ENCODE data around the gene GPR153. TPM values are rescaled to one million over a fixed set of nuclear protein-coding genes. Genes with fewer than 3 reads are reported as not detected.
A peak's percentile ranks its signal among the peaks of the same experiment; 100 is the strongest.

GPR153 gene
- polyA plus RNA-seq, 1 experiment = 9.0 TPM

DNA sequence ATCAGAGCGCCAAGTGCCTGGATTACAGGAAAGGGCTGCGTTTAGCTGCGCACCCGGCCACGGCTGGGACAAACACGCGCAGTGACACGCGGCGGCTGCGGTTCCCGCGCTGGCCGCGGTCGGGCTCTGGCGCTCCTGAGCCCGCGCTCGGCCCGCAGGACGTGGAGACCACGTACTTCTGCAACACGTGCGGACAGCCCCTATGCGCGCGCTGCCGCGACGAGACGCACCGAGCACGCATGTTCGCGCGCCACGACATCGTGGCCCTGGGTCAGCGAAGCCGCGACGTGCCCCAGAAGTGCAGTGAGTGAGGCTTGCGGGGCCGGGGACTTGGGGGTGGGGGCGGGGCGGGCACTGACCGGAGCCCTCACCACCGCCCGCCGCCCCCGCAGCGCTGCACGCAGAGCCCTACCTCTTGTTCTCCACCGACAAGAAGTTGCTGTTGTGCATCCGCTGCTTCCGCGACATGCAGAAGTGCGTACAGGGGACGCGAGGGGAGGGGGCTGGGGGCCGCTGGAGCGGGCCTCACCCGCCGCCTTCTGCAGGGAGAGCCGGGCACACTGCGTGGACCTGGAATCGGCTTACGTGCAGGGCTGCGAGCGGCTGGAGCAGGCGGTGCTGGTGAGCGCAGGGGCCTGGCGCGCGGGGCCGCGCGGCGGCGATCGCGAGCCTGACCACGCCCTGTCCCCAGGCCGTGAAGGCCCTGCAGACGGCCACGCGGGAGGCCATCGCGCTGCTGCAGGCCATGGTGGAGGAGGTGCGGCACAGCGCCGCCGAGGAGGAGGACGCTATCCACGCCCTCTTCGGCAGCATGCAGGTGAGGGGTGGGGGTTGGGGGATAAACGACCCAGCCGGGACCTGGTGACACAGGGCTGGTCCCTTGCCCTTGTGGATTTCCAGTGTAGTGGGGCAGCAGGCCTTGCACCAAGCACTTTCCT is 51.9 kb downstream of the GPR153 start:
- ChIA-PET CTCF (interaction anchor here (1.1 to 1.7 kb wide), 6 partner anchors 9 to 123 kb away, joined by 3 to 5 read pairs (median 4); partner anchors contain the start of gene HES3), POLR2A (no interaction called here)
- no peaks in the 10 kb centered on the region for H3K27me3 ChIP-seq (ENCODE audit: control insufficient read depth, insufficient read depth, low read length)
- peak overlapping the region; percentile 21 for H3K4me3 ChIP-seq (ENCODE audit: low read depth, low read length)
- TF ChIP-seq, protein P1, sequence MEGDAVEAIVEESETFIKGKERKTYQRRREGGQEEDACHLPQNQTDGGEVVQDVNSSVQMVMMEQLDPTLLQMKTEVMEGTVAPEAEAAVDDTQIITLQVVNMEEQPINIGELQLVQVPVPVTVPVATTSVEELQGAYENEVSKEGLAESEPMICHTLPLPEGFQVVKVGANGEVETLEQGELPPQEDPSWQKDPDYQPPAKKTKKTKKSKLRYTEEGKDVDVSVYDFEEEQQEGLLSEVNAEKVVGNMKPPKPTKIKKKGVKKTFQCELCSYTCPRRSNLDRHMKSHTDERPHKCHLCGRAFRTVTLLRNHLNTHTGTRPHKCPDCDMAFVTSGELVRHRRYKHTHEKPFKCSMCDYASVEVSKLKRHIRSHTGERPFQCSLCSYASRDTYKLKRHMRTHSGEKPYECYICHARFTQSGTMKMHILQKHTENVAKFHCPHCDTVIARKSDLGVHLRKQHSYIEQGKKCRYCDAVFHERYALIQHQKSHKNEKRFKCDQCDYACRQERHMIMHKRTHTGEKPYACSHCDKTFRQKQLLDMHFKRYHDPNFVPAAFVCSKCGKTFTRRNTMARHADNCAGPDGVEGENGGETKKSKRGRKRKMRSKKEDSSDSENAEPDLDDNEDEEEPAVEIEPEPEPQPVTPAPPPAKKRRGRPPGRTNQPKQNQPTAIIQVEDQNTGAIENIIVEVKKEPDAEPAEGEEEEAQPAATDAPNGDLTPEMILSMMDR (IDR thresholded peaks at IDR 0.05; ENCODE audit: insufficient read depth, low read depth, low read length) = peak; percentile 34
- no peak for DNase-seq (ENCODE audit: low read depth)
- peaks cover 12% of the 10 kb centered on the region for H3K36me3 ChIP-seq (ENCODE audit: control insufficient read depth, insufficient read depth, low read length)

DNA sequence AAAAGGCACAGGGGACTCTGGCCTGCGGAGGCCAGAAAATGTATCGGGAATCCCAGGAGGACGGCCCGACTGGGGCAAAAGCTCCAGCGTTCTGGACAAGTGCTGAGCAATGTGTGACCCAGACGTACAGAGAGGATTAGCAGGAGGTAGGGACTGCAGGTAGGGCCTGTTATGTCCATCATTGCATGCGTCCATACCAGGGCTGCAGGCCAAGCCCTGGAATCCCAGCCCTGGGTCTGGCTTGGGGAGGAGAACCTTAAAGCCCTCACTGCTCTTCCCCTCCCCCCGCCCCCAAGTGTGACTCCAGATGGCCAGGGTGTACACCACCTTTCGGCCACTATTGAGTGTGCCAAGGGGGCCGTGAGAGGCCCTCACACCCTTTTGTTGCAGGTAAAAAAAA is 53.0 kb downstream of the GPR153 start:
- DNase-seq (ENCODE audit: low read depth) = no peak
- CTCF ChIA-PET = interaction anchor here (0.9 to 1.7 kb wide), 4 partner anchors 10 to 124 kb away, joined by 3 to 4 read pairs (median 3); no protein-coding TSS in a partner anchor

DNA sequence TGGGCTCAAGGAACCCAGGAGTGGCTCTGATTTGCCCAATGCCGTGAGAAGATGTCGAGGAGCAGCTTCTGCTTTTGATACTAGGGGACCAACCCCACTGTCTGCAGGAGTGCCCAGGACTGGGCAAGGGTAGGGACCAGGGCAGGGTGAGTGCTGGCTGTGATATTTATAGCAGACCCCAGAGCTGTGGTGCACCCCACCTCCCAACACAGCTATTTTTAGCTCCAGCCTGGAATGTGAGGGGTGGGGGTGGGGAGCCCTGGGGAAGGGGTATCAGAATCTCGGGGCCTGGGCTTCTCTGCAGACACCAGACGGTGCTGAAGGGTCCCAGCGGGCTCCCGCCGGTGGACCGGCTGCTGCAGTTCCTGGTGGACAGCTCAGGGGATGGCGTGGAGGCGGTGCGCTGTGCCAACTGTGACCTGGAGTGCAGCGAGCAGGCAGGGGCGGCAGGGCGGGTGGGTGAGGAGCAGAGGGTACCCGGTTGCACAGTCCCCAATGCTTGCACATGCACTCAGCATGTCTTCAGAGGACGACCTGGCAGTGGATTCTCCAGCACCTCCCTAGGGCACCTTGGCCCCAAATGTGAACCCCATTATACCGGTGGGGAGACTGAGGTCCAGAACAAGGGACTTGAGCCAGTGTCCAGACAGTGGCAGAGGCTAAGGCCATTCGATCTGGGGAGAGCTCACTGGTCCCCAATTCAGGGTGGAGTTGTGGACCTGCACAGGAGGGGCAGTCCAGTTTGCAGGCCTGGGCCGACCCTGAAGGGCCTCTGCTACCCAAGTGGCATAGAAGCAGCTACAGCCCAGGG is 53.6 kb downstream of the GPR153 start:
- H3K4me3 ChIP-seq (ENCODE audit: low read depth, low read length) = peak overlapping the region; percentile 64
- no peak for DNase-seq (ENCODE audit: low read depth)
- H3K36me3 ChIP-seq (ENCODE audit: control insufficient read depth, insufficient read depth, low read length) = peaks cover 11% of the 10 kb centered on the region
- TF ChIP-seq, protein P1 (IDR thresholded peaks at IDR 0.05; ENCODE audit: insufficient read depth, low read depth, low read length) = no peak
- ChIA-PET CTCF (interaction anchor here (0.9 to 3.9 kb wide), 8 partner anchors 10 to 38 kb away, joined by 3 to 9 read pairs (median 4); no protein-coding TSS in a partner anchor), POLR2A (no interaction called here)
- H3K27me3 ChIP-seq (ENCODE audit: control insufficient read depth, insufficient read depth, low read length) = no peaks in the 10 kb centered on the region

More for the DNA sequence above, 53.0 kb downstream of the GPR153 start:
- Histone ChIP-seq H3K4me3 (ENCODE audit: low read depth, low read length) (no peak overlapping the region), H3K27me3 (ENCODE audit: control insufficient read depth, insufficient read depth, low read length) (no peaks in the 10 kb centered on the region), H3K36me3 (ENCODE audit: control insufficient read depth, insufficient read depth, low read length) (peaks cover 11% of the 10 kb centered on the region)
- TF ChIP-seq, protein P1 (IDR thresholded peaks at IDR 0.05; ENCODE audit: insufficient read depth, low read depth, low read length) = no peak
- POLR2A ChIA-PET = no interaction called here

DNA sequence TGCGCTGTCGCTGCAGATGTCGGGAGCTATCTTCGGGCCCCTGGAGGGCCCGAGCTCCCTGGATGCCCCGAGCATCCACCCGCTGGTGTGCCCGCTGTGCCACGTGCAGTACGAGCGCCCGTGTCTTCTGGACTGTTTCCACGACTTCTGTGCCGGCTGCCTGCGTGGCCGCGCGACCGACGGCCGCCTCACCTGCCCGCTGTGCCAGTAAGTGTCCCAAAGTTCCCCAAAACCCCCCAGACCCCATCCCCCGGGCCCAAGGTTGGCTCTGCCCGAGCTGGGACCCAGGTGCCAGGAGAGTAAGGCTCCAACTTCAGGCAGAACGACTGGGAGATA is 54.4 kb downstream of the GPR153 start:
- Histone ChIP-seq H3K4me3 (ENCODE audit: low read depth, low read length) (peak overlapping the region; percentile 64), H3K36me3 (ENCODE audit: control insufficient read depth, insufficient read depth, low read length) (peaks cover 8% of the 10 kb centered on the region; the same call in 1 of the 2 replicates), H3K27me3 (ENCODE audit: control insufficient read depth, insufficient read depth, low read length) (no peaks in the 10 kb centered on the region)
- DNase-seq (ENCODE audit: low read depth) = no peak
- ChIA-PET CTCF (interaction anchor here (0.7 to 3.9 kb wide), 11 partner anchors 9 to 230 kb away, joined by 3 to 9 read pairs (median 3); no protein-coding TSS in a partner anchor), POLR2A (no interaction called here)
- TF ChIP-seq, protein P1 (IDR thresholded peaks at IDR 0.05; ENCODE audit: insufficient read depth, low read depth, low read length) = no peak
